HG03521 (cell line): ENCODE results near the gene CREB3L1.
"Not testable (repeated sequence)": the region's sequence is repeated elsewhere in the genome, so short reads cannot be mapped to it uniquely, and the experiment has no call there.

ENCODE experiments used
- ATAC-seq: cut with Tn5 transposase; IDR thresholded peaks from one replicate; pipeline ENCODE4 v1.9.1; 2021; ENCODE audit warnings: mild to moderate bottlenecking, moderate library complexity; ENCODE audit not compliant: unreplicated experiment

The CREB3L1 gene

DNA sequence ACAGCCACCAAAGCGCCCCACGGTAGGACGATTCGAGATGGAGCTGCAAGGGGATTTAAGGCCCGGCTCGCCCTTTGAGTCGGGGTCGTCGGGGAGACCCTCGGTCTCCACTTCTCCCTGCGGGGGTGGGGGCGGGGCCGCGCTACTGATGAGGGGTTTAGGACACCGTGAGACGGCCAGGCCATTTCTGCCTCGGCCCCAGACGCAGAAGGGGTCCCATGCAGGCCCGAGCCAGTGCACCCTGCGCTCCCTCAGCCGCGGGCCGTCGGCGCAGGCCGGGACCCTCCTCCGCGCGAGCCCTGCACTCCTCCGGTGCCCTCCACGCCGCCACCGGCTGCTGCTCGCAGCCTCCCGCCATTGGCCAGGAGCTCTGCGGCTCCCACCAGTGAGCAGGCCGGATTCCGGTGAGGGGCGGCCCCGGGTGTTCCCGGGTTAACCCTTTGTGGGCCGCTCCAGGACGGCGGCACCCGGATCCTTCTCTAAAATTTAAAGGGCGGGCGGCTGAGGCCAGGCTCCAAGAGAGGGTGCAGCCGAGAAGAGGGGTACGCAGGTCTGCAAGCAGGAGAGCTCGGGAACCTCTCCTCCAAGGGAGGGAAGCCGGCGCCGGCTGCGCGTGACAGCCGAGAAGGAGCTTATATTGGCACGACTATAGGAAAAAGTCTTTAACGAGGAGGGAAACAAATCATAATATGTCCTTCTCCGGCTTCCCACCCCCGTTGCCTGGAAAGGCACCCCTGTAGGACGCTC, 18.0 kb downstream of the CREB3L1 start:
- peak; percentile 61 for ATAC-seq

DNA sequence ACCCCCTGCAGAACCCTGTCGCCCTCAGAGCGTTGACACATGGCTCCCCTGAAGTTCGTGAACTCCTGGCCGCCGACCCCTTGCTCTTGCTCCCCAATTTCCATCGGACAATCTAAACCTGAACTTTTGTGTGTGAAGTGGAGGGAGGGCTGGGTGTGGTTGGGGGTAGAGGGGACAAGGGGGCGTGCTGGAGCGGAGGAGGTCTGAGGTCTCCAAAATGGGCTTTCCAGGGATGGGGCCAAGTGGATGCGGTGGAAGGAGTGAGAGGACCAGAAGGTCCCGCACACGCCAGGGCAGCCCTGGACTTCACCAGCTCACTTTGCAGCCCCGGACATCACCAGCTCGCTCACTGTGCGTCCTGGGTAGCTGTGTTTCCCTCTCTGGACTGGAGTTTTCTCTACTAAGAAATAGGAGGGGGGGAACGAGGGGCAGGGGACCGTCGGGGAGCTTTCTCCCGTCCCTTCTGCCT, 18.6 kb downstream of the CREB3L1 start:
- ATAC-seq: no peak

DNA sequence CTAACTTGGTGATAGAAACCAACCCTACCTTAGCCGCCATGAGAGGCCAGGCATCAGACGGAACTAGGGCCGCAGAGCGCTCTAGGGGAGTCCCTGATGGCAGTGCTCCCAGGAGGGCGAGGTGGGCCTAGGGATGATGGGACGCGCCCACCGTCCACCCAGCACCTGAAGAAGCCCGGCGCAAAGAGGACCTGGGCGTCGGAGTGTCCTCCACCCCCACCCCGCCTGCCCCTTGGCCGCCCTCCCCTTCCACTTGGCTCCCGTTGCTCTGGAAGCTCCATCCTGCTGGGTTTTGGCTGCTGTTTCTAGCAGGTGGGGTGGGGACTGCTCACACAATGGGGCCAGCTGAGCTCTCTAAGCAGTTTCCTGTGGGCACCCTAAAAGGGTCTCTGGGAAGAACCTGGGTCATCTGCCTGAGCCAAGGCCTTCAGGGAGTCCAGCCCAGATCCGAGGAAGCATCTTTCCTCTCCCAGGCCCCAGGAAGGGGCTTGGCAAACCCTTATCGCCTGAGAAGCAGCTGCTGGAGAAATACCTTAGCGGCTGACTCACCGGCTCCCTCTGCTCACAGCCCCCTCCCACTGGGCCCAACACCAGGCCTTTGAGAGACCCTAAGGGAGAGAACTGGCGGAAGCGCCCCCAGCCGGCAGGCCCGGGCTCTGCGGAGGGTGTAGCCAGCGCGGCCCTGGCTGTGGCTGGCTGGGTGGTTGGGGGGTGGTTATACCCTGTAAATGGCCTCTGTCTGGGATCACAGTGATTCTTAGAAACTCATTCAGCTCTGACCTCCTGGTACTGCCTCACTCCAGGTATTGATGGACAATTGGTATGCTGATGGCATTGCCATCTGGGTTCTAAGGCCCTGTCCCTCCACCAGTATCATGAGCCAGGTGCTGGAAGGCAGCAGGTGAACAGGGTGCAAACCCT, 19.3 kb downstream of the CREB3L1 start:
- no peak for ATAC-seq

DNA sequence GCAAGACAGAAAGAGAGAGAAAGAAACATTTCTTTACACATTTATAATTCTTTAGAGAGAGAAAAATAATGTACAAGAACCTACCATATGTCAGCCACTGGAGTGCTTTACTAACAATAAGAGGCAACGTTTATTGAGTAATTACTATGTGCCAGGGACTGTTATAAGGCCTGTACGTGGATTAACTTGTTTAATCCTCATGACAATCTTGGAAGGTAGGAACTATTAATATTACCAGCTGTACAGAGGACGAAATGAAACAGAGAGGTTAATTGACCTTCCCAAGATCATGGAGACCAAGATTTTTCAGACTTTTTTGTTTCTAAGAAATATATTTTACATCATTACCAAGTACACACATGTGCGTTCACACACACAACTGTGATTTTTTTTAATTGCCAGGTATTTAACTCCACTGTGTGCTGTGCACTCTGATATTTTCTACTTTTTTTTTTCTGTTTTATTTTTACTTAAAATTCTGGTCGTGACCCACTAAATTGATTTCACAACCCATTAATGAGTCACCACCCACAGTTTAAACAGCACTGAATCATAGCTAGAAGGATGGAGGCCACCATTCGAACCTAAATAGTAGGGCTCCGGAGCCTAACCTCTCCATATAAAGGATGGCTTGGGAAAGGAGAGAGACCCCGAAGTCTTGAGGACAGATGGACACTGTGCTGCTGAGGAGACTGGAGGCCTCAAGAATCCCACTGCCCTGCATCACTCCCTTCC, 21.4 kb downstream of the CREB3L1 start:
- ATAC-seq: no peak

DNA sequence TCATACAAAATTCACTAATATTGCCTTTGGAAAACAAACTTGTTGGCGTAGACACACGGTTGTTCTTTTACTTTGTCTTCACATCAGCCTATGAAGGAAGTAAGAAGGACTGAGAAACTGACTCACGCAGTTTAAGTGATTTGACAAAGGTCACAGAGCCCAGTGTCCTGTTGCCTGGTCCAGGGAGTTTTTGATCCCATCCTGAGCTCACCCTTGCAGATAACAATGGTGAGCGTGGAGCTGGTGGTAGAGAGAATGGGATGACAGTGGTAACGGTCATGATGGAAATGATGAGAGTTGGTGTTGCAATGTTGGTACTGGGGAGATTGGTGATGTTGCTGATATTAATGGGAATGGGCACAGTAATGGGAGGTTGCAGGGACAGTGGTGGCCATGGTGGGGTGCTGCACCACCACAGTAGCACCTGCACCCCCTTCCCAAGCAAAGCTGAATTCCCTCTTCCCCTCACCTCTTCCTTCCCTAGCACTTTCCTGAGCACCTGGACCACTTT, 22.0 kb downstream of the CREB3L1 start:
- no peak for ATAC-seq

DNA sequence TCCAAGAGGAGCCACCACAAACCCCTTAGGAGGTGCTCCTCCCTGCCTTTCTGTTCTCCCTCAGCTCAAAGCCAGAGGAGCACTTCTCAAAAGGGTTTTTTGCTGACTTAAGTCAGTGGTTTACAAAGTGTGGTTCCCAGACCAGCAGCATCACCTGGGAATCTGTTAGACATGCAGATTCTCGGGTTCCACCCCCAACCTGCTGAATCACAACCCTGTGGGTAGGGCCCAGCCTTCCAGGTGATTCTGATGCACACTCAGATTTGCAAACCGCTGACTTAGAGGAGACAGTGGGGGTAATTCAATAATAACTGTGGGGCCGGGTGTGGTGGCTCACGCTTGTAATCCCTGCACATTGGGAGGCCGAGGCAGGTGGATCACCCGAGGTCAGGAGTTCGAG, 22.8 kb downstream of the CREB3L1 start:
- no peak for ATAC-seq

DNA sequence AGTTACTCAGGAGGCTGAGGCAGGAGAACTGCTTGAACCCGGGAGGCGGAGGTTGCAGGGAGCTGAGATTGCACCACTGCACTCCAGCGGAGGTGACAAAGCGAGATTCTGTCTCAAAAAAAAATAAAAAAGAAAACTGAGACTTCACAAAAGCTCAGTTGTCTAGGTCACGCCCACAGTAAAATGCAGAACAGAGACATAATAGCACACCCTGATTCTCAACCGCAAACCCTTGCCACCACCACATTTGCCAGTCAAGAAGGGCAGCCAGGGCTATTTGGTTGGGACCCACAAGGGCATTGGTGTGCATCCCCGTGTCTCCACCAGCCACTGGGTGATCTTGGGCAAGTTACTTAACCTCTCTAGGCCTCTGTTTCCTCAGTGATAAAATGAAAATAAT, 25.4 kb downstream of the CREB3L1 start:
- no peak for ATAC-seq

DNA sequence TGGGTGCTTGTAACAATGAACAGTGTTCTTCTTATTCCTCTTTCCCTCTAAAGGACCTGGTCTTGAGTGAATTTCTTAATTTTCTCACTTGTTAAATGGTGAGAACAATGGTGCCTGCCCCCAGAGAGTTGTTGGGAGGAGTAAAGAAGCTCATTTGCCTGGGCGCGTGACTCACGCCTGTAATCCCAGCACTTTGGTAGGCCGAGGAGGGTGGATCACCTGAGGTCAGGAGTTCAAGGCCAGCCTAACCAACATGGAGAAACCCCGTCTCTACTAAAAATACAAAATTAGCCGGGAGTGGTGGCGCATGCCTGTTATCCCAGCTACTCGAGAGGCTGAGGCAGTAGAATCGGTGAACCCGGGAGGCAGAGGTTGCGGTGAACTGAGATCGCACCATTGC, 26.6 kb downstream of the CREB3L1 start:
- ATAC-seq: not testable (repeated sequence)

DNA sequence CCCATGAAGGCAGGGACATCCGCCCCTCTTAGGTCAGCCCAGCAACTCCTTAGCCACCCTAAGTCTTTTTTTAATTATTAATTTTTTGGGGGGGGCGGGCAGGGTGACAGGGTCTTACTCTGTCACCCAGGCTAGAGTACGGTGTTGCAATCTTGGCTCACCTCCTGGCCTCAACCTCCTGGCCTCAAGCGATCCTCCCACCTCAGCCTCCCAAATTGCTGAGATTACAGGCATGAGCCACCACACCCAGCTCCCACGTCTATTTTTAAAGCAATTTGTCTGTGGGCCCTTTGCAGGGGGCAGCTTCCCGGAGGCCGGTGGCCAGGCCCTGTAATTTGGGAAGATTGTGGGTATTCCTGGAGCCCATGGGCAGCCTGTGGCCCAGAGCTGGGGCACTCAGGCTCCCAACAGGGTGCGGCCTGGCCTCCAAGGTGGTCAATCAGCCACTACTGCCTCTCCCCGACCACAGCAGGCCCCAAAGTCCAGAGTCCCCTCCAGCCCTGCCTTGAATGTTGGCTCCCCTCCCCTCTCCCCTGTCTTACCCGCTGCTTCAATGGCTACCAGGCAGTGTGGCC, 27.2 kb downstream of the CREB3L1 start:
- ATAC-seq: no peak

DNA sequence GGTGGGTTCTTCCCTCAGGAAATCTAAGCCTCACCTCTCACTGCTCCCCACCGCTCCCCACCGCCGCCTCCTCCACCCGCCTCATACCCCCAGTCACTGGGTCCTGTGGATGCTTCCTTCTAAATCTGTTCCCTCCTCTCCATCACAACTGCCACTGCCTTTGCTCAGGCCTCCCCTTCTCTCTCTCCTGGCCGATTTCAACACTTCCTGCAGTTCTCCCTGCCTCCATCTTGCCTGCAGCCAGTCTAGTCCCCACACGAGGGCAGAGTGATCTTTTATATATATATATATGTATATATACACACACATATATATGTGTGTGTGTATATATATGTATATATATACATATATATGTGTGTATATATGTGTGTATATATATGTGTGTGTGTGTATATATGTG, 27.8 kb downstream of the CREB3L1 start:
- no peak for ATAC-seq

DNA sequence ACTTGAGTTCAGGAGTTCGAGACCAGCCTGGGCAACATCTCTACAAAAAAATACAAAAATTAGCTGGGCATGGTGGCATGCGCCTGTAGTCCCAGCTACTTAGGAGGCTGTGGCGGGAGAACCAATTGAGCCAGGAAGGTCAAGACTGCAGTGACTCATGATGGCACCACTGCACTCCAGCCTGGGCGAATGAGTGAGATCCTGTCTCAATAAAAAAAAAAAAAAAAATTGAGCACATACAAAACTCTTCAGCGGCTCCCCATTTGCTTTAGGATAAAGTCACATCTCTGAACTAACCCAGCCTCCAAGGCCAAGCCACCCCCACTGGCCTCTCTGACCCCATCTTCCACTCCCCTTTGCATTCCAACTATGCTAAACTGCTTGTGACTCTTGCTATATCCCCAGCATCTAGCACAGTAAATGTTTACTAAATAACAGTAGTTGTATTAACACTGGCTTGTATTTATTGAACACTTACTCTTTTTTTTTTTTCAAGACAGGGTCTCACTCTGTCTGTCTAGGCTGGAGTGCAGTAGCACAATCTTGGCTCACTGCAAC, 28.9 kb downstream of the CREB3L1 start:
- ATAC-seq: no peak

DNA sequence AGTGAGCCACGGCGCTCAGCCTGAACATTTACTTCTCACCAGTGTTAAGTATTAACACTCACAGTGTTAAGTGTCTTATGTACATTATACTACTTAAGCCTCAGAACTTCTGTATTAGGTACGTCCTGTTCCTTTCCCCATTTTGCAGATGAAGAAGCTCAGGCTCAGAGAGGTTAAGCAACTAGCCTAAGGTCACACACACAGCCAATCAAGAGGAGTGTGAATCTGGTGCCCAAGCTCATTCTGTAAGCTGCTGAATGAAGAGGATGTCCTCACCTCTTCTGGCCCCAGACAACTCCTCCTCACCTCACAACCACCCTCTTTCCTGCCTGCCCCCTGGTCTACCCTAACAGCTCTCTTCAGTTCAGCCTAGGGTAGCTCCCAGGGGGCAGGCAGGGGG, 29.9 kb downstream of the CREB3L1 start:
- no peak for ATAC-seq

DNA sequence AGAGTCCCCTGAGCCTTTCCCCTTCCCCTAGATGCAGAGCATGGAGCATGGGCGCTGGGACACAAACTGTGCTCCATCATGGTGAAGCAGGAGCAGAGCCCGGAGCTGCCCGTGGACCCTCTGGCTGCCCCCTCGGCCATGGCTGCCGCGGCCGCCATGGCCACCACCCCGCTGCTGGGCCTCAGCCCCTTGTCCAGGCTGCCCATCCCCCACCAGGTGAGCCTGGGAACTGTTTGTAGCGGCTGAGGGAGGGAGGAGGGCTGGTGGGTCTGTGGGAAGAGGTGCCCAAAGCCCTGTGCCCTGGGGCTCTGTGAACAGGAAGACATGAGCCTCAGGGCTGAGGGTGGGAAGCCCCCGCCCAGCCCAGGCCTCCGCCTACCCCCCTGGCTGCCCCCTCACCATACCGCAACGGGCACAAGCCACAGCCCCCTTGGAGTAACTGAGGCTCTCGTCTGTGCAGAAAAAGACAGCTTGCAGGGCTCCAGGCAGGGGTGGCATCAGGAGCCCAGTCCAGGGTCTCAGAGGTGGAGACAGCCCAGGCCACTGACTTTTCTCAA, 30.4 kb downstream of the CREB3L1 start:
- ATAC-seq: no peak

DNA sequence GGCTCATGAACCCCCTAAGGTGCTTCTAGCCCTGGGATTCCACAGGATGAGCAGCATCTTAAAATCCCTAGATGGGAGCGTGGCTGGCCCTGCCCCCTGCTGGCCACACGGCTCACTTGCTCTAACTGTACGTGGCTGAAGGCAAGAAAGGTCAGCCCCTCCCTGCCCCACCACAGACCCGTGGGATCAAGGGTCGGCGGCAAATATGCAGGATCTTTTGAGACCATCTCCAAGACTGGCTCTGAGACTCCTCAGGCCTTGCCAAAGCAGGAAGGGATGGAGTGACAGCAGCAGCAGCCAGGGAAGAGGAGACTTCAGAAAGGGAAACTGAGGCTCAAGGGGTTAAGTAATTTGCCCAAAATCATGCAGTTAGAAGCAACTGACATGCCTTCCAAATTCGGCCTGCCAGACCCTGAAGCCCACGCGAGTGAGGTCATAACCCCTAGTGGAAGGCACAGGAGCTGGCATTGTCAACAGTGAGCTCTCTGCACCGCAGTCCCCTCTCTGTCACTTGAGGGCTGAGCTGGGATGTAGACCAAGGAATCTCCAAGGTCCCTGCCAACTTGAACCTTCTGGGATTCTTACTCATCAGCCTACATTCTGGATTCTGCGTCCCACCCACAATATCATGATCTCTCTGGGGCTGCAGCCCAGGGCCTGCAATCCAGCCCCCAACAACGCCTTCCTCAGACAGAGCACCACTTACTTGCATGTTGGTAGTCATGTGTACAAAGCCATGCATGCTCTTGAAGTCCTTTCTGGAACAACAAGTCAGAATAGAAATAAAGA, 31.4 kb downstream of the CREB3L1 start:
- no peak for ATAC-seq

DNA sequence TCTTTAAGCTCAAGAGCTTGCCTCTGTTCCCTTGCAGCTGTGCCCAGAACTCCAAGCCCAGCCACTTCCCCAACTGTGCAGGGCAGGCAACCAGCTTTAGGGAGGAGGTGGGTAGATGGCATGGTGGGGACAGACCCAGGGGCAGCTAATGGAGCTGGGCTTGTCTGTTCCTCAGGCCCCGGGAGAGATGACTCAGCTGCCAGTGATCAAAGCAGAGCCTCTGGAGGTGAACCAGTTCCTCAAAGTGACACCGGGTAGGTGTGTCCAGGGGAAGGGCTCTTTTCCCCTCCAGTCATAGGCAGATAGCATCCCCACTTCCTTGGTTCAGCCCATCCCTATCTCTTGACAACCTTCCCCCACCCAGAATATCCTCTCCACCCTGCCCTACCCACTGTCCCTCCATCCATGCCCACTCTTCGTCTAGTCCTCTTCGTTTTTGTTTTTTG, 32.4 kb downstream of the CREB3L1 start:
- ATAC-seq: no peak

DNA sequence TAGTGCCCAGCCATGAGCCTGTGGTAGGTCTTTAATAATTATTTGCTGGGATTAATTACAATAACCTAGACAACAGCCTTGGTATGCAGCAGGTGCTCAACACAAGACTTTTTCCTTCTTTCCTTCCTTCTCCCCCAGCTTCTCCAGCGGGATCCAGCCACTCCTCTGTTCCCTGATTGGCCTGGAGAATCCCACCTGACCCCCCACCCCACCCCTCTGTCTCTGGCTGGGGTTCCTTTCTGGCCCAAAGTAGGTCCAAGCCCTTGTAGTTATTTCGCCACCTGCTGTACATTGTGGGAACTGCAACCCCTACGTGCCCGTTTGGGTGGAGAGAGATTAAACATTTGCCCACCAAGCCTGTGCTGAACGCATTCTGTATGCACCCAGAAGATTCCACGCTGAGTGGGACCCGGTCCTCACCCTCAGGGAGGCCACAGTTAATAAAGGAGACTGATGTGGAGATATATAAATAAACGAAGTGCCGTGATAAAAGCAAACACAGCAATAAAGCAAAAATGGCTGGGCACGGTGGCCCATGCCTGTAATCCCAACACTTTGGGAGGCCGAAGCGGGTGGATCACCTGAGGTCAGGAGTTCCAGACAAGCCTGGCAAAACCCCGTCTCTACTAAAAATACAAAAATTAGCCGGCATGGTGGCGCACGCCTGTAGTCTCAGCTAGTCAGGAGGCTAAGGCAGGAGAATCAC, 37.7 kb downstream of the CREB3L1 start:
- ATAC-seq: no peak

DNA sequence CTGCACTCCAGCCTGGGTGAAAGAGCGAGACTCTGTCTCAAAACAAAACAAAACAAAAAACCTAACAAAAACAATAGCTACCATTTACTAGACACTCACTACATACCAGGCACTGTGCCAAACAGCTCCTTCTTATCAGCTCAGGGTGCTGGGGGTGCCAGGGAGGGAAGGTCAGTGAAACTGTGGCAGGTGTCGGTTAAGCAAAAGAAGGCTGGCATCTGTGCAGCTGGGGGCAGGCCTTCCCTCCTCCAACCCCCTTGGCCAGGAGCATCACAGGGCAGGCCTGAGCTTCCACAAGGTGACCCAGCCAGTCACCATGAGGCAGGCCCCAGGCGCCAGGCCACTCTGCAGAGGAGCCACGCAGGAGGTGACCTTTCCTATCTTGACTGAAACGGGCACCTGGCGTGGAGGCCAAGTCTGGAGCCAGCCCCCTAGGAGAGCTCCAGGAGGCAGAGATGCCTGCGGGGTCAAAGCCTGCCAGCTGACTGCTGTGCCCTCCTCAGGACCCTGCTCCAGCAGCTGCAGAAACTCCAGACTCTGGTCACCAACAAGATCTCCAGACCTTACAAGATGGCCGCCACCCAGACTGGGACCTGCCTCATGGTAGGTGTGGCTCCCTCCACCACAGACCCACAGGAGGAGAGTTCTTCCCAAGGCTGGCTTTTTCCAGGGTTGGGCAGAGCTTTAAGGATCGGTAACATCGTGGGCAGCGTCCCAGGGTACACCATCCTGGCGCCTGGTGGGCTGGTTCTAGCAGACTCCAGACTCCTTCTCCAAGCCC, 38.5 kb downstream of the CREB3L1 start:
- ATAC-seq: no peak

DNA sequence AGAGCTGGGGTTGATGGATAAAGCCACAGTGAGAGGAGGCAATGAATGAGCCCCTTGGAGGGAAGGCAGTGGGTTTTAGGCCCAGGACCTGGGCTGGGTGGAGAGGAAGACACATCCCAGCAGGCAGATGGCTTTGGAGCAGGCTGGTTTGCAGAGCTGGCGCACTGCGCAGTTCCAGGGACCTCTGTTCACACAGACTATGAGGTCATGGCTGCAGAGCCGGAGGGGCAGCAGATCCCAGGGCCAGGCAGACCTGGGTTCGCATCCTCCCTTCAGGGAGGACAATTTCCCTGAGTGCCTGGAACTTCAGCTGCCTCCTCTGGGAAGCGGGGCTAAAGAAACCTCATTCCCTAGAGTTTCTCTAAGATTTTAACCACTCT, 41.6 kb downstream of the CREB3L1 start:
- no peak for ATAC-seq
